Measurements from ENCODE around the gene RTTN. TPM values are rescaled to one million over a fixed set of nuclear protein-coding genes. Genes with fewer than 3 reads are reported as not detected.

Gene RTTN
- total RNA-seq, 1 donor from 2014 or later: 10.8 TPM

GRCh38 chr18:70059684-70060083 lies 145.8 kb downstream of the RTTN start:
- ATAC-seq (no peak), DNase-seq (no peak)
- no peak overlapping the region for H3K4me3 ChIP-seq
- no peaks in the 10 kb centered on the region for H3K9me3 ChIP-seq
- TF ChIP-seq CTCF (IDR thresholded peaks at IDR 0.05): no peak
- no peaks in the 10 kb centered on the region for H3K4me1 ChIP-seq
- intact Hi-C loops (cut with DNase I): no loop called here
- H3K36me3 ChIP-seq: peaks cover 25% of the 10 kb centered on the region
- H3K27ac ChIP-seq: no peak overlapping the region
- no peaks in the 10 kb centered on the region for H3K27me3 ChIP-seq (ENCODE audit: low read depth)

GRCh38 chr18:70058916-70059315 lies 146.6 kb downstream of the RTTN start:
- H3K36me3 ChIP-seq: peaks cover 26% of the 10 kb centered on the region

GRCh38 chr18:70047931-70048603 lies 157.4 kb downstream of the RTTN start:
- H3K4me3 ChIP-seq: no peak overlapping the region
- no peaks in the 10 kb centered on the region for H3K27me3 ChIP-seq (ENCODE audit: low read depth)
- H3K9me3 ChIP-seq: no peaks in the 10 kb centered on the region
- TF ChIP-seq CTCF (IDR thresholded peaks at IDR 0.05): no peak
- H3K4me1 ChIP-seq: no peaks in the 10 kb centered on the region
- no peak overlapping the region for H3K27ac ChIP-seq
- intact Hi-C loops (cut with DNase I): no loop called here
- peaks cover 11% of the 10 kb centered on the region for H3K36me3 ChIP-seq
- DNase-seq (no peak), ATAC-seq (peak in 1 of 2 donors; percentile 41)

More at GRCh38 chr18:70058916-70059315, 146.6 kb downstream of the RTTN start:
- Histone ChIP-seq H3K27me3 (ENCODE audit: low read depth) (no peaks in the 10 kb centered on the region), H3K27ac (no peak overlapping the region), H3K4me3 (no peak overlapping the region), H3K4me1 (no peaks in the 10 kb centered on the region), H3K9me3 (no peaks in the 10 kb centered on the region)
- DNase-seq (no peak), ATAC-seq (no peak)
- no peak for TF ChIP-seq CTCF (IDR thresholded peaks at IDR 0.05)
- intact Hi-C loops (cut with DNase I): no loop called here

GRCh38 chr18:70046796-70047195 lies 158.7 kb downstream of the RTTN start:
- intact Hi-C loops (cut with DNase I): no loop called here
- Histone ChIP-seq H3K27me3 (ENCODE audit: low read depth) (no peaks in the 10 kb centered on the region), H3K36me3 (peaks cover 11% of the 10 kb centered on the region), H3K9me3 (no peaks in the 10 kb centered on the region), H3K4me1 (no peaks in the 10 kb centered on the region), H3K4me3 (no peak overlapping the region), H3K27ac (no peak overlapping the region)
- ATAC-seq: no peak
- TF ChIP-seq CTCF (IDR thresholded peaks at IDR 0.05): no peak
- DNase-seq: no peak

- no peak for ATAC-seq
- TF ChIP-seq CTCF (IDR thresholded peaks at IDR 0.05): no peak
- no peaks in the 10 kb centered on the region for H3K4me1 ChIP-seq
- no peak overlapping the region for H3K27ac ChIP-seq
- no peak for DNase-seq
- H3K36me3 ChIP-seq: peaks cover 6% of the 10 kb centered on the region
- H3K27me3 ChIP-seq (ENCODE audit: low read depth): no peaks in the 10 kb centered on the region
- intact Hi-C loops (cut with DNase I): no loop called here
- H3K4me3 ChIP-seq: no peak overlapping the region
- H3K9me3 ChIP-seq: no peaks in the 10 kb centered on the region
Observed at GRCh38 chr18:70046207-70046606, 159.3 kb downstream of the RTTN start.
